Suprapubic skin (tissue), 3 donors: Measurements from ENCODE around the gene SAMD8.

ENCODE experiments used
- EP300 ChIP-seq: sonication (generic); formaldehyde crosslinking; IDR thresholded peaks from one replicate; pipeline ENCODE4 v1.6.1; 2017; ENCODE audit warnings: antibody characterized with exemption
- POLR2A ChIP-seq, 2 donors: fragments of 450-650 bp; IDR thresholded peaks; one replicate each; pipeline ENCODE4 v1.6.1; 2017; ENCODE audit warnings: antibody characterized with exemption in 2 of 2, mild to moderate bottlenecking in 2 of 2, moderate library complexity in 2 of 2
- TF ChIP-seq, protein P1 (sequence below), 2 donors: fragments of 200-600 bp in 1 of 2; fragments of 450-650 bp in 1 of 2; sonication (generic) in 1 of 2; IDR thresholded peaks; one replicate each; pipeline ENCODE4 v1.5.1; 2016 to 2019; ENCODE audit warnings: antibody characterized with exemption in 2 of 2, mild to moderate bottlenecking in 1 of 2, moderate library complexity in 1 of 2

DNA sequence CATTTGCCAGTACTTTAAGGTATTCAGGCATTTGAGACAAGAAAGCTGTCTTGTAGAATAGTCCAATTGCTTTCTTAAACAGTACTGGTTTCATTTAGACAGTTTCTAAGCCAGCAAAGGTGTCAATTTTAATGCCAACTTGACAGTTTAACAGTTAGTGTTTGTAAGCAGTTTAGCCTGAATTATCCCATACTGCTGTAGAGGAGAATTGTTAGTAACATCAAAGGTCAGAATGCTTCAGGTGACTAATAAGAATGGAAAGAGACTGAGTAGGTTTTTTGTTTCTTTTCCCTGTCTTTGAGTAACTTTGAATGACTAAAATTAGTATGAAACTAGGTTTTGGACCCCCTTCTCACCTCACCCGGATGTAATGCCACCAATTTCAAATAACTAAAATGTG lies 69.6 kb downstream of the SAMD8 start:
- TF ChIP-seq, protein P1, sequence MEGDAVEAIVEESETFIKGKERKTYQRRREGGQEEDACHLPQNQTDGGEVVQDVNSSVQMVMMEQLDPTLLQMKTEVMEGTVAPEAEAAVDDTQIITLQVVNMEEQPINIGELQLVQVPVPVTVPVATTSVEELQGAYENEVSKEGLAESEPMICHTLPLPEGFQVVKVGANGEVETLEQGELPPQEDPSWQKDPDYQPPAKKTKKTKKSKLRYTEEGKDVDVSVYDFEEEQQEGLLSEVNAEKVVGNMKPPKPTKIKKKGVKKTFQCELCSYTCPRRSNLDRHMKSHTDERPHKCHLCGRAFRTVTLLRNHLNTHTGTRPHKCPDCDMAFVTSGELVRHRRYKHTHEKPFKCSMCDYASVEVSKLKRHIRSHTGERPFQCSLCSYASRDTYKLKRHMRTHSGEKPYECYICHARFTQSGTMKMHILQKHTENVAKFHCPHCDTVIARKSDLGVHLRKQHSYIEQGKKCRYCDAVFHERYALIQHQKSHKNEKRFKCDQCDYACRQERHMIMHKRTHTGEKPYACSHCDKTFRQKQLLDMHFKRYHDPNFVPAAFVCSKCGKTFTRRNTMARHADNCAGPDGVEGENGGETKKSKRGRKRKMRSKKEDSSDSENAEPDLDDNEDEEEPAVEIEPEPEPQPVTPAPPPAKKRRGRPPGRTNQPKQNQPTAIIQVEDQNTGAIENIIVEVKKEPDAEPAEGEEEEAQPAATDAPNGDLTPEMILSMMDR (IDR thresholded peaks at IDR 0.05) = no peak
- TF ChIP-seq POLR2A (IDR thresholded peaks at IDR 0.05) = no peak
- TF ChIP-seq EP300 = no peak
